ENCODE results near the gene TTYH2.

GRCh38 chr17:74272731-74273201 is 59.4 kb downstream of the TTYH2 start:
- no peak for TF ChIP-seq EZH2phosphoT487 (IDR thresholded peaks at IDR 0.05; ENCODE audit: insufficient read depth, low read depth)
- TF ChIP-seq EZH2 (IDR thresholded peaks at IDR 0.05; ENCODE audit: insufficient read depth, poor library complexity, severe bottlenecking), result no peak
